Prostate gland (tissue), 2 donors: ENCODE measurements around the gene NHLH2.

ENCODE experiments used
- CTCF ChIP-seq, 4 experiments: fragments of 200-600 bp in 2 of 4; fragments of 450-650 bp in 2 of 4; sonication (generic) in 2 of 4; IDR thresholded peaks; 1 replicate in 3 of 4; 2 replicates in 1 of 4; pipeline ENCODE4 v1.5.1; 2016 to 2019; ENCODE audit warnings: antibody characterized with exemption in 4 of 4, mild to moderate bottlenecking in 2 of 4, moderate library complexity in 2 of 4
- POLR2A ChIP-seq: fragments of 450-650 bp; IDR thresholded peaks from one replicate; pipeline ENCODE4 v1.6.1; 2016; ENCODE audit warnings: antibody characterized with exemption, mild to moderate bottlenecking

GRCh38 chr1:115829947-115830346, 11.0 kb downstream of the NHLH2 start:
- TF ChIP-seq CTCF (IDR thresholded peaks at IDR 0.05) (no peak), POLR2A (no peak)
